Upper lobe of right lung (tissue), 1 donor: Measurements from ENCODE around the gene MGA. TPM values are rescaled to one million over a fixed set of nuclear protein-coding genes. Genes with fewer than 3 reads are reported as not detected.
"Not testable (repeated sequence)": the region's sequence is repeated elsewhere in the genome, so short reads cannot be mapped to it uniquely, and the experiment has no call there.

Experiments
- ATAC-seq: fragments of 200-7000 bp; cut with Tn5 transposase; one replicate; pipeline ENCODE4 v1.9.1; 2020; ENCODE audit warnings: mild to moderate bottlenecking, moderate library complexity
- DNase-seq: peaks from one replicate; pipeline ENCODE4 v3.0.0-alpha.2; 2020
- H3K27ac ChIP-seq: fragments of 200-600 bp; one replicate; pipeline ENCODE4 v1.8.0; 2022
- H3K27me3 ChIP-seq: fragments of 200-600 bp; one replicate; pipeline ENCODE4 v1.8.0; 2022; ENCODE audit warnings: mild to moderate bottlenecking
- H3K36me3 ChIP-seq: fragments of 200-600 bp; one replicate; pipeline ENCODE4 v1.8.0; 2022
- H3K4me1 ChIP-seq: fragments of 200-600 bp; one replicate; pipeline ENCODE4 v1.8.0; 2022
- H3K4me3 ChIP-seq: fragments of 200-600 bp; one replicate; pipeline ENCODE4 v1.8.0; 2022; ENCODE audit warnings: mild to moderate bottlenecking
- H3K9me3 ChIP-seq: fragments of 200-600 bp; one replicate; pipeline ENCODE4 v1.8.0; 2022
- CTCF ChIP-seq: fragments of 200-600 bp; IDR thresholded peaks from one replicate; pipeline ENCODE4 v1.8.0; 2022; ENCODE audit warnings: antibody characterized with exemption
- intact Hi-C: fragments of 100-400 bp; cut with DNase I; formaldehyde crosslinking; loops from one replicate; pipeline ENCODE4 v1.11.0; 2022
- total RNA-seq: library from RNA; stranded (reverse); fragmentation: NEBNext Ultra II Directional; extraction: Animal tissue kit (Norgen Biotek cat#: 25700); gene quantifications from one replicate; pipeline ENCODE4 v1.2.1, GENCODE V29; 2021
- donor health status: DM: no; HTN: yes; CAD: no; lungs with severe emphysema.

Gene MGA
- total RNA-seq, 1 donor from 2014 or later, result 39.2 TPM

- no peak for TF ChIP-seq CTCF
- no peak for ATAC-seq
- DNase-seq, result no peak
- H3K9me3 ChIP-seq, result no peaks in the 10 kb centered on the region
- H3K27me3 ChIP-seq, result no peaks in the 10 kb centered on the region
- H3K4me1 ChIP-seq, result no peaks in the 10 kb centered on the region
- H3K4me3 ChIP-seq, result no peak overlapping the region
- H3K36me3 ChIP-seq, result peaks cover 53% of the 10 kb centered on the region
- no peak overlapping the region for H3K27ac ChIP-seq
- intact Hi-C loops, result no loop called here
Observed at GRCh38 chr15:41714291-41714690, 54.1 kb downstream of the MGA start.

- peaks cover 27% of the 10 kb centered on the region for H3K36me3 ChIP-seq
- no peaks in the 10 kb centered on the region for H3K27me3 ChIP-seq
- no peak overlapping the region for H3K27ac ChIP-seq
- H3K4me1 ChIP-seq, result no peaks in the 10 kb centered on the region
- H3K9me3 ChIP-seq, result no peaks in the 10 kb centered on the region
- intact Hi-C loops, result no loop called here
- TF ChIP-seq CTCF, result no peak
- no peak for DNase-seq
- ATAC-seq, result no peak
- H3K4me3 ChIP-seq, result no peak overlapping the region
Observed at GRCh38 chr15:41716864-41717263, 56.7 kb downstream of the MGA start.

- ATAC-seq, result no peak
- DNase-seq, result no peak
- H3K4me1 ChIP-seq, result no peaks in the 10 kb centered on the region
- no peaks in the 10 kb centered on the region for H3K9me3 ChIP-seq
- no peaks in the 10 kb centered on the region for H3K27me3 ChIP-seq
- H3K36me3 ChIP-seq, result peaks cover 31% of the 10 kb centered on the region
- intact Hi-C loops, result no loop called here
- H3K27ac ChIP-seq, result no peak overlapping the region
- TF ChIP-seq CTCF, result no peak
- no peak overlapping the region for H3K4me3 ChIP-seq
Observed at GRCh38 chr15:41727143-41727542, 66.9 kb downstream of the MGA start.

GRCh38 chr15:41728061-41728460, 67.9 kb downstream of the MGA start:
- H3K36me3 ChIP-seq, result peaks cover 31% of the 10 kb centered on the region
- H3K4me3 ChIP-seq, ATAC-seq, H3K4me1 ChIP-seq, intact Hi-C loops, H3K9me3 ChIP-seq, H3K27ac ChIP-seq, H3K27me3 ChIP-seq, DNase-seq: not testable (repeated sequence)

- Histone ChIP-seq H3K9me3 (no peaks in the 10 kb centered on the region), H3K27me3 (no peaks in the 10 kb centered on the region), H3K27ac (no peak overlapping the region), H3K36me3 (peaks cover 48% of the 10 kb centered on the region), H3K4me1 (no peaks in the 10 kb centered on the region), H3K4me3 (no peak overlapping the region)
- intact Hi-C loops, result no loop called here
- DNase-seq (no peak), ATAC-seq (no peak)
- TF ChIP-seq CTCF, result no peak
Observed at GRCh38 chr15:41730543-41730942, 70.3 kb downstream of the MGA start.

- H3K27ac ChIP-seq, result no peak overlapping the region
- H3K4me1 ChIP-seq, result no peaks in the 10 kb centered on the region
- no peak overlapping the region for H3K4me3 ChIP-seq
- no peaks in the 10 kb centered on the region for H3K9me3 ChIP-seq
- intact Hi-C loops, result no loop called here
- TF ChIP-seq CTCF, result no peak
- ATAC-seq (no peak), DNase-seq (no peak)
- H3K36me3 ChIP-seq, result peaks cover 67% of the 10 kb centered on the region
- H3K27me3 ChIP-seq, result no peaks in the 10 kb centered on the region
Observed at GRCh38 chr15:41732483-41732882, 72.3 kb downstream of the MGA start.
